ENCODE measurements around the gene CD69. TPM values are rescaled to one million over a fixed set of nuclear protein-coding genes. Genes with fewer than 3 reads are reported as not detected.

Gene CD69
- total and polyA plus RNA-seq, 2 donors (not counting 3 experiments of a cell fraction or from before 2014, with no cell fraction given), result 0.49 to 4.4 TPM

- no peaks in the 10 kb centered on the region for H3K79me2 ChIP-seq (ENCODE audit: control insufficient read depth, insufficient read depth, low read length)
- no TSS peak for BruUV-seq (replicated peaks)
- FAIRE-seq (no peak), DNase-seq (ENCODE audit: low read depth, low spot score) (no peak)
- no peaks in the 10 kb centered on the region for H3K9me1 ChIP-seq (replicated peaks; ENCODE audit: control insufficient read depth, extremely low read depth, insufficient read depth, low read length)
- POLR2A ChIA-PET, result no interaction called here
- H3K27me3 ChIP-seq (ENCODE audit: control insufficient read depth in 2 of 2, insufficient read depth in 2 of 2, low read length in 2 of 2), result no peaks in the 10 kb centered on the region
- H3K36me3 ChIP-seq (ENCODE audit: control insufficient read depth in 2 of 2, extremely low read depth in 1 of 2, insufficient read depth in 2 of 2, low read length in 2 of 2), result no peaks in the 10 kb centered on the region
- dilution Hi-C loops (cut with MboI; ENCODE audit: extremely low pct_ligation_motif_present, low sequenced_read_pairs), result no loop called here
- H3K27ac ChIP-seq (ENCODE audit: insufficient read depth, low read depth, low read length), result no peak overlapping the region
- H2AFZ ChIP-seq (ENCODE audit: low read depth, low read length), result no peak overlapping the region
- H3K4me1 ChIP-seq (ENCODE audit: control insufficient read depth, extremely low read depth, insufficient read depth, low read length), result peaks cover 9% of the 10 kb centered on the region
- no peak overlapping the region for H3K4me2 ChIP-seq (ENCODE audit: insufficient read depth, low read length)
- CTCF ChIA-PET, result interaction anchor here (0.9 to 1.9 kb wide), 3 partner anchors 9 to 423 kb away, joined by 3 to 6 read pairs (median 4); no protein-coding TSS in a partner anchor
- no peak overlapping the region for H3K4me3 ChIP-seq (replicated peaks in 1 of 3; ENCODE audit: insufficient read depth in 1 of 3, low read depth in 1 of 3, low read length in 3 of 3)
- H3K9me3 ChIP-seq (replicated peaks; ENCODE audit: control insufficient read depth, insufficient read depth, low read length), result no peaks in the 10 kb centered on the region
- no peak overlapping the region for H3K9ac ChIP-seq (replicated peaks; ENCODE audit: extremely low read depth, insufficient read depth, low read length)
- TF ChIP-seq GATA2 (IDR thresholded peaks at IDR 0.05; ENCODE audit: insufficient read depth, insufficient read length, low read depth, low read length) (no peak), MYC (IDR thresholded peaks at IDR 0.05; ENCODE audit: low read depth, low read length) (no peak), POLR2AphosphoS5 (IDR thresholded peaks at IDR 0.05; ENCODE audit: insufficient read depth, low read depth, low read length) (no peak), POLR2A (IDR thresholded peaks at IDR 0.05; ENCODE audit: low read depth, low read length) (no peak), FOS (IDR thresholded peaks at IDR 0.05; ENCODE audit: borderline replicate concordance, insufficient read depth, low read length) (no peak), MAX (IDR thresholded peaks at IDR 0.05; ENCODE audit: insufficient read depth, insufficient read length) (no peak), CTCF (IDR thresholded peaks at IDR 0.05; ENCODE audit: extremely low read depth in 1 of 2, insufficient read depth in 1 of 2, low read depth in 1 of 2, low read length in 2 of 2) (no peak), EZH2 (IDR thresholded peaks at IDR 0.05; ENCODE audit: borderline replicate concordance, low read depth, low read length, severe bottlenecking) (no peak), JUN (IDR thresholded peaks at IDR 0.05; ENCODE audit: borderline replicate concordance, insufficient read depth, insufficient read length, low read depth) (no peak)
- intact Hi-C loops (cut with micrococcal nuclease), result no loop called here
- no peaks in the 10 kb centered on the region for H4K20me1 ChIP-seq (replicated peaks; ENCODE audit: control insufficient read depth, extremely low read depth, insufficient read depth, low read length)
Measured at GRCh38 chr12:9730591-9730990, 30.1 kb downstream of the CD69 start.

All from endothelial cell of umbilical vein (primary cell).